NCI-H1105 (cell line): ENCODE data around the gene SERPINB4.

Experiments
- DNase-seq: peaks from one replicate; lab custom pipeline; 2025; lab: John Stamatoyannopoulos, UW

The SERPINB4 gene

GRCh38 chr18:63626431-63626830 lies 17.6 kb downstream of the SERPINB4 start:
- no peak for DNase-seq

- DNase-seq, result no peak
Measured at GRCh38 chr18:63624863-63625262, 19.2 kb downstream of the SERPINB4 start.

- DNase-seq, result peak; percentile 8
Measured at GRCh38 chr18:63619661-63620060, 24.4 kb downstream of the SERPINB4 start.

- DNase-seq, result no peak
Measured at GRCh38 chr18:63617915-63618234, 26.2 kb downstream of the SERPINB4 start.

- DNase-seq, result peak; percentile 92
Measured at GRCh38 chr18:63617049-63617914, 26.8 kb downstream of the SERPINB4 start.

GRCh38 chr18:63613420-63613819 lies 30.6 kb downstream of the SERPINB4 start:
- DNase-seq, result no peak

- no peak for DNase-seq
Measured at GRCh38 chr18:63606526-63606925, 37.5 kb downstream of the SERPINB4 start.

GRCh38 chr18:63604791-63605567 lies 39.1 kb downstream of the SERPINB4 start:
- no peak for DNase-seq

- DNase-seq, result no peak
Measured at GRCh38 chr18:63603772-63604171, 40.3 kb downstream of the SERPINB4 start.

- DNase-seq, result no peak
Measured at GRCh38 chr18:63603355-63603754, 40.7 kb downstream of the SERPINB4 start.

- no peak for DNase-seq
Measured at GRCh38 chr18:63596964-63597363, 47.1 kb downstream of the SERPINB4 start.

- no peak for DNase-seq
Measured at GRCh38 chr18:63592471-63592870, 51.6 kb downstream of the SERPINB4 start.

GRCh38 chr18:63591725-63592124 lies 52.3 kb downstream of the SERPINB4 start:
- no peak for DNase-seq

- no peak for DNase-seq
Measured at GRCh38 chr18:63590966-63591695, 52.9 kb downstream of the SERPINB4 start.

- DNase-seq, result no peak
Measured at GRCh38 chr18:63590373-63590772, 53.7 kb downstream of the SERPINB4 start.

- DNase-seq, result no peak
Measured at GRCh38 chr18:63588909-63589308, 55.1 kb downstream of the SERPINB4 start.
